ENCODE measurements around the gene SRSF4.

- TF ChIP-seq EZH2 (IDR thresholded peaks at IDR 0.05; ENCODE audit: insufficient read depth, poor library complexity, severe bottlenecking) (no peak), EZH2phosphoT487 (IDR thresholded peaks at IDR 0.05; ENCODE audit: insufficient read depth, low read depth) (no peak)
Observed at GRCh38 chr1:29201595-29202051, 19.9 kb upstream of the SRSF4 start.

Measured in GM23248 (cell line).